Sigmoid colon (tissue), 7 donors: ENCODE data around the gene SERTAD2. TPM values are rescaled to one million over a fixed set of nuclear protein-coding genes. Genes with fewer than 3 reads are reported as not detected.

ENCODE experiments used
- DNase-seq: peaks from one replicate; pipeline ENCODE4 v3.0.0-alpha.2; 2019
- H3K27ac ChIP-seq, 4 donors: fragments of 200-600 bp; sonication (generic); one replicate each; pipeline ENCODE4 v1.5.1; 2016 to 2019; ENCODE audit warnings: mild to moderate bottlenecking in 1 of 4
- H3K27me3 ChIP-seq, 3 donors: fragments of 200-600 bp; sonication (generic); one replicate each; pipeline ENCODE4 v1.5.1; 2019; ENCODE audit warnings: mild to moderate bottlenecking in 1 of 3
- H3K36me3 ChIP-seq, 4 donors: fragments of 200-600 bp; sonication (generic); one replicate each; pipeline ENCODE4 v1.5.1; 2016 to 2019
- H3K4me1 ChIP-seq, 4 donors: fragments of 200-600 bp; sonication (generic); one replicate each; pipeline ENCODE4 v1.5.1; 2017 to 2019
- H3K4me3 ChIP-seq, 4 donors: fragments of 200-600 bp; sonication (generic); one replicate each; pipeline ENCODE4 v1.5.1; 2017 to 2019; ENCODE audit warnings: mild to moderate bottlenecking in 2 of 4, moderate library complexity in 1 of 4
- H3K9me3 ChIP-seq, 4 donors: fragments of 200-600 bp in 3 of 4; sonication (generic) in 3 of 4; one replicate each; pipeline versions ENCODE4 v1.5.1 to v1.6.1; 2013 to 2019
- EP300 ChIP-seq, 4 donors: sonication (generic); formaldehyde crosslinking; IDR thresholded peaks; one replicate each; pipeline ENCODE4 v1.6.1; 2017; ENCODE audit warnings: antibody characterized with exemption in 4 of 4
- POLR2A ChIP-seq, 2 donors: fragments of 450-650 bp; IDR thresholded peaks; one replicate each; pipeline ENCODE4 v1.6.1; 2016; ENCODE audit warnings: antibody characterized with exemption in 2 of 2, mild to moderate bottlenecking in 2 of 2, moderate library complexity in 2 of 2
- POLR2AphosphoS5 ChIP-seq, 4 donors: sonication (generic); formaldehyde crosslinking; IDR thresholded peaks; one replicate each; pipeline ENCODE4 v1.6.1; 2017; ENCODE audit warnings: antibody characterized with exemption in 4 of 4
- WGBS, 2 donors: extraction: QIAGEN DNeasy Blood & Tissue Kit; methylation state at CpG; one replicate each; pipeline ENCODE4 v1.1.7; 2013; 5-methylcytosine and 5-hydroxymethylcytosine counted together
- intact Hi-C: fragments of 100-400 bp; cut with DNase I; formaldehyde crosslinking; loops from one replicate; pipeline ENCODE4 v1.15.1; 2023
- polyA plus RNA-seq, 3 donors: library from polyadenylated mRNA; stranded (reverse); fragments of 200-250 nt; gene quantifications; one replicate each; pipeline ENCODE4 v1.2.3, GENCODE V29; 2013
- total RNA-seq, 4 donors: library from RNA; depleted of rRNA; stranded (reverse); fragments of >200 nt; gene quantifications; one replicate each; pipeline ENCODE4 v1.1.0, GENCODE V29; 2016
- TF ChIP-seq, protein P1 (sequence below), 4 experiments: fragments of 450-650 bp in 3 of 4; fragments of 200-600 bp in 1 of 4; IDR thresholded peaks; one replicate each; pipeline ENCODE4 v1.5.1; 2016 to 2019; ENCODE audit warnings: antibody characterized with exemption in 4 of 4, mild to moderate bottlenecking in 3 of 4, moderate library complexity in 2 of 4
- donor health status: healthy with polysubstance abuse.
- donor health status: Bipolar disorder and iron deficiency.
- donor health status: healthy.

SERTAD2 gene
- total and polyA plus RNA-seq, 7 donors: 6.9 to 14.3 (median 9.1) TPM

DNA sequence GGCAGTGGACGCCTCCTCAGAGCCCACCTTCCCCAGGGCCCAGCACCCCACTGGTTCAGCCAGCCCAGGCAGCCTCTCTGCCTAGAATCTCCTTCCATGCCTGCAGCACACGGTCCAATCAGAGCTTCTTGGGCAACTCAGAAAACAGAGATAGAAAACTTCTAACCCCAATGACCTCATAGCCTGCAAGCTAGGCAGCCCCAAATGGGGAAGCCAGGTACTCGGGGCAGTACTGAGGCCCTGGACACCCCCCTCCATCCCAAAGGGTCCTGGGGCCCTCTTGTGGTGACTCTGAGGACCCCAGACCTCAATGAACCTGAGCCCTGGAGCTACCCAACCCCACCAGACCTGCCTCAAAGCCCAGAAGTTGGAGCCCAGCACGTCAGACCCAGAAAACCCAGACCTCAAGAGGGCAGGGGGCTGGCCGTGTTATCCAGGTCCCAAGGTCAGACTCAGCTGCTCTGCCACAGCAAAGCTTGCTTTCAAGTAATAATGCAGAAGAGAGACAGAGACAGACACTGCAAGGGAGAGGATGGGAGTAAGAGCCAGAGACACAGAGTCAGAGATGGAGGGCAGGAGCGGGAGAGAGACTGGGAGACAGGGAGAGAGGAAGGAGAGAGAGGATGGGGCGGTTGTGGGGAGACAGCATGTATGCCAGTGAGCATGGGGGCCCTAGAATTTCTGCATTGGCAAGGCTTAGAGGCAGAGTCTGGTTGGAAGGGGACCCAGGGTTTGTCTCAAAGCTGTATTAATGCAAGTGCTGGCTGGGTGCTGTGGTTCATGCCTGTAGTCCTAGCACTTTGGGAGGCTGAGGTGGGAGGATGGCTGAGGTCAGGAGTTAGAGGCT is 28.2 kb downstream of the SERTAD2 start:
- Histone ChIP-seq H3K27me3 (no peaks in the 10 kb centered on the region), H3K27ac (no peak overlapping the region), H3K4me3 (no peak overlapping the region), H3K9me3 (no peaks in the 10 kb centered on the region), H3K4me1 (peaks cover 0 to 29% (median 25%) of the 10 kb centered on the region in 4 donors), H3K36me3 (peaks cover 0 to under 1% (median 0%) of the 10 kb centered on the region in 4 donors)
- intact Hi-C loops: no loop called here
- TF ChIP-seq EP300 (IDR thresholded peaks at IDR 0.05) (no peak), POLR2AphosphoS5 (IDR thresholded peaks at IDR 0.05) (no peak)
- 89 to 92% methylated on average over 7 of the region's 7 CpGs for WGBS, 2 donors
- peak; percentile 48 for DNase-seq

DNA sequence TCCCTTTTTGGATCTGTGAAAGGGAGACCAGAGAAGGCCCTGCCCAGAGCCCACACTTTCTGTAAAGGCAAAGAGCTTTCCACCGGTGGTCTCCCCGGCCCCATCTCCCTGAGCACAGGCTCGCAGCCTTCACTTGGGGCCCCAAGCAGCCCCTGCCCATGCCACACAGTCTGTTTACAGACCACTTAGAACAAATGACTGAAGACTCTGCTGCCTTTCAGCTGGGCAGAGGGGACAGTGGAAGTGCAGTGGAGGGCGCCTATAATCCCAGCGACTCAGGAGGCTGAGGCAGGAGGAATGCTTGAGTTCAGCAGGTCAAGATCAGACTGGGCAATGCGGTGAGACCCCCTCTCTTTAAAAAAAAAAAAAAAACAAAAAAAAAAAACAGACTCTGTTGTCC is 28.9 kb downstream of the SERTAD2 start:
- Histone ChIP-seq H3K9me3 (no peaks in the 10 kb centered on the region), H3K4me1 (peaks cover 0 to 29% (median 25%) of the 10 kb centered on the region in 4 donors), H3K36me3 (no peaks in the 10 kb centered on the region), H3K4me3 (no peak overlapping the region), H3K27me3 (no peaks in the 10 kb centered on the region), H3K27ac (no peak overlapping the region)
- 87 to 92% methylated on average over 6 of the region's 6 CpGs for WGBS, 2 donors
- intact Hi-C loops: no loop called here
- TF ChIP-seq POLR2AphosphoS5 (IDR thresholded peaks at IDR 0.05): no peak
- TF ChIP-seq, protein P1, sequence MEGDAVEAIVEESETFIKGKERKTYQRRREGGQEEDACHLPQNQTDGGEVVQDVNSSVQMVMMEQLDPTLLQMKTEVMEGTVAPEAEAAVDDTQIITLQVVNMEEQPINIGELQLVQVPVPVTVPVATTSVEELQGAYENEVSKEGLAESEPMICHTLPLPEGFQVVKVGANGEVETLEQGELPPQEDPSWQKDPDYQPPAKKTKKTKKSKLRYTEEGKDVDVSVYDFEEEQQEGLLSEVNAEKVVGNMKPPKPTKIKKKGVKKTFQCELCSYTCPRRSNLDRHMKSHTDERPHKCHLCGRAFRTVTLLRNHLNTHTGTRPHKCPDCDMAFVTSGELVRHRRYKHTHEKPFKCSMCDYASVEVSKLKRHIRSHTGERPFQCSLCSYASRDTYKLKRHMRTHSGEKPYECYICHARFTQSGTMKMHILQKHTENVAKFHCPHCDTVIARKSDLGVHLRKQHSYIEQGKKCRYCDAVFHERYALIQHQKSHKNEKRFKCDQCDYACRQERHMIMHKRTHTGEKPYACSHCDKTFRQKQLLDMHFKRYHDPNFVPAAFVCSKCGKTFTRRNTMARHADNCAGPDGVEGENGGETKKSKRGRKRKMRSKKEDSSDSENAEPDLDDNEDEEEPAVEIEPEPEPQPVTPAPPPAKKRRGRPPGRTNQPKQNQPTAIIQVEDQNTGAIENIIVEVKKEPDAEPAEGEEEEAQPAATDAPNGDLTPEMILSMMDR (IDR thresholded peaks at IDR 0.05): no peak
- TF ChIP-seq POLR2A (IDR thresholded peaks at IDR 0.05): no peak
- no peak for TF ChIP-seq EP300 (IDR thresholded peaks at IDR 0.05)
- peak; percentile 32 for DNase-seq

DNA sequence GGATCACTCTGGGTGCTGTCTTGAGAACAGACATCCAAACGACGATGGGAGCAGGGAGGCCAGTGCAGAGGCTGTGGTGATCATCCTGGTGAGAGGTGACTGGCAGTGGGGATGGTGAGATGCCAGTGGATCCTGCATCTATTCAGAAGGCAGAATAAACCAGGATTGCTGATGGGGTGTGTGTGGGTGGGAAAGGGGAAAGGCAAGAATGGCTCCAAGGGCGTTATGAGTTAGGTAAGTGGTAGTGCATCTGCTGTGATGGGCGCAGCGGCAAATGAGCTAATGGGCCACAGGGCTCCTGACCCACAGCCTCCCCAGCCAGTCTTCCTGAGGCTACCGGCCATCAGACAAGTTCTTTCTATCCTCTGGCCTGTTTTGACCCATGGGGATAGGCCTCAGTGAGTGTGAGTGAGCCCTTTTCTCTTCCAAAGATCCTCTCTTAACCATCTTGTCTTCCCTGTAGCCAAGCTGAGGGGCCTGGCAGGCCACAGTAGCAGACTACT is 29.6 kb downstream of the SERTAD2 start:
- no peak overlapping the region for H3K27ac ChIP-seq
- no peaks in the 10 kb centered on the region for H3K9me3 ChIP-seq
- intact Hi-C loops: no loop called here
- TF ChIP-seq, protein P1 (IDR thresholded peaks at IDR 0.05): no peak
- TF ChIP-seq POLR2A (IDR thresholded peaks at IDR 0.05) (no peak), POLR2AphosphoS5 (IDR thresholded peaks at IDR 0.05) (no peak), EP300 (IDR thresholded peaks at IDR 0.05) (no peak)
- H3K27me3 ChIP-seq: no peaks in the 10 kb centered on the region
- DNase-seq: peak; percentile 18
- H3K36me3 ChIP-seq: no peaks in the 10 kb centered on the region
- WGBS, 2 donors: 92 to 95% methylated on average over 6 of the region's 6 CpGs
- peaks cover 0 to 24% (median 19%) of the 10 kb centered on the region in 4 donors for H3K4me1 ChIP-seq
- H3K4me3 ChIP-seq: no peak overlapping the region

DNA sequence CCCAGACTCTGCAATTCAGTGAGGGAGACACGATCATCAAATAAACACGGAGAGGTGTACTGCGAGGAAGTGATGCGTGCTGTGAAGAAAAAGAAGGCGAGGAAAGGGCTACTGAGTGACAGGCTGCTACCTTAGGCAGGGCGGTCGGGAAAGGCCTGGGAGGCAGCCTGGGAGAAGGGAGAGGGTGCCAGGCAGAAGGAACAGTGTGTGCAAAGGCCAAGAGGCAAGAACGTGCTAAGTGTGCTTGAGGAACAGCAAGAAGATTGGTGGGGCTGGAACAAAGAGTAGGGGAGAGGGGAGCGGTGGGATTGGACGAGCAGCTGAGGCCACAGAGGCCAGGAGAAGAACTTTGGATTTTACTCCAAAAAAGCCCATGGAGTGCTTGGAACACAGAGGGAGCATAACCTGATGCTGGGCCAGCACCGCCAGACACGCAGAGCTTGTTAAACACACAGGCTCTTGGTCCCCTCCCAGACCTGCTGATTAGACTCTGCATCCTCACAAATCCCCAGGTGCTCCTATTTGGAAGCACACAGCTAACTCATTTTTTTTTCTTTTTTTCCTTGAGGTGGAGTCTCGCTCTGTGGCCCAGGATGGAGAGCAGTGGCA is 30.4 kb downstream of the SERTAD2 start:
- H3K27ac ChIP-seq: no peak overlapping the region
- no peaks in the 10 kb centered on the region for H3K36me3 ChIP-seq
- no peak overlapping the region for H3K4me3 ChIP-seq
- intact Hi-C loops: no loop called here
- H3K4me1 ChIP-seq: peaks cover 0 to 16% (median 11%) of the 10 kb centered on the region in 4 donors
- DNase-seq: peak; percentile 47
- no peak for TF ChIP-seq EP300 (IDR thresholded peaks at IDR 0.05)
- TF ChIP-seq POLR2AphosphoS5 (IDR thresholded peaks at IDR 0.05): no peak
- TF ChIP-seq, protein P1 (IDR thresholded peaks at IDR 0.05): no peak
- TF ChIP-seq POLR2A (IDR thresholded peaks at IDR 0.05): no peak
- 85 to 91% methylated on average over 13 of the region's 13 CpGs for WGBS, 2 donors
- no peaks in the 10 kb centered on the region for H3K9me3 ChIP-seq
- no peaks in the 10 kb centered on the region for H3K27me3 ChIP-seq
